HK-2 (cell line): ENCODE data around the gene SRR.
"Not testable (repeated sequence)": the region's sequence is repeated elsewhere in the genome, so short reads cannot be mapped to it uniquely, and the experiment has no call there.

ENCODE experiments used
- DNase-seq: peaks from one replicate; pipeline ENCODE4 v3.0.0-alpha.2; 2018; ENCODE audit not compliant: unreplicated experiment

The SRR gene, protein sequence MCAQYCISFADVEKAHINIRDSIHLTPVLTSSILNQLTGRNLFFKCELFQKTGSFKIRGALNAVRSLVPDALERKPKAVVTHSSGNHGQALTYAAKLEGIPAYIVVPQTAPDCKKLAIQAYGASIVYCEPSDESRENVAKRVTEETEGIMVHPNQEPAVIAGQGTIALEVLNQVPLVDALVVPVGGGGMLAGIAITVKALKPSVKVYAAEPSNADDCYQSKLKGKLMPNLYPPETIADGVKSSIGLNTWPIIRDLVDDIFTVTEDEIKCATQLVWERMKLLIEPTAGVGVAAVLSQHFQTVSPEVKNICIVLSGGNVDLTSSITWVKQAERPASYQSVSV

DNA sequence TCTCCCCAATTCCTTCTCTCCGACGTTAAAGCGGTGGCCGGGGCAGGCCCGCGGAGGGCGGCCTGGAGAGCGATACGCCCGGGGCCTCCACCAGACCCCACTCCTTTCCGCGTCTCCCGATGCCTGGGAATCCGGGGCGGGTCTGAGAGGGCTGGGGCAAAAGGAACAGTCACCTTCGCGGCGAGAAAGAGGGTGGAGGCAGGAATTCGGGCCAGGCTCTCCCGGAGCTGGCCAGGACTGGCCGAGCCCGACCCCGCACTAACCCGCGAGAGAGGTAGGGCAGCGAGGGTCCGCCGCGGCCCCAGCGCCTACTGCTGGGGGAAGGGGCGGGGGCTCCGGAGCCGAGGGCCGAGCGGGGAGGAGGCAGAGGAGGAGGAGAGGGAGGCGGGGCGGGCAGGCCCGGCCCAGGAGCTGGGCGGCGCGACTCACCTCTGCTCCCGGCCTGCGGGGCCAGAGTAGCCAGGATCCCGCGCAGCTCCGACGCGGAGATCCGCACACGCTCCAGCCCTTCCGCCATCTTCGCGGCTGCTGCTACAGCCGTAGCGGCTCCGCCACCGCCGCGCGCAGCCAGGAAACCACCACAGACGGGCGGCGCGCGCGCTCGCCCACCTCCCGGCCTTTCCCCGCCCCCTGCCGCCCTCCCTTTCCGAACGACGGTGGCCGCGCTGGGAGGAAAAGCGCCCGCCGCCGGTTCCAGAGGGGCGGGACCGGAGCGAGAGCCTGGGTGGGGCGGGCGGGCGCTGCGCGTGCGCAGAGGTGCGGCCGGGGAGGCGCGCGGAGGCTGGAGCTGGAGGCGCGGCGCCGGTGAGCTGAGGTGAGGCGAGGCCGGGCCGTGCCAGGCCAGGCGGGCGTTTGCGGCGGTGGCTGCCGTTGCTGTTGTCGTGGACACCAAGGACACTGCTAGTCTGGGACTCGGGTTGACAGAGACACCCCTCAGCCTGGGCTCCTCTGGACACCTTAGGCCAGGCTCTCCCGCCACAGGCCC is at the start of gene SRR, which contains the start of gene SMG6:
Gene SRR, plus strand, starts transcription at position 747 of the 985 bp plus-strand sequence. CDS start 11,611 bp downstream, outside the sequence.
Gene SMG6, minus strand, starts transcription at position 582 of the 985 bp plus-strand sequence. Its CDS starts 65 bp downstream, at position 517.
- DNase-seq: peak; percentile 95

DNA sequence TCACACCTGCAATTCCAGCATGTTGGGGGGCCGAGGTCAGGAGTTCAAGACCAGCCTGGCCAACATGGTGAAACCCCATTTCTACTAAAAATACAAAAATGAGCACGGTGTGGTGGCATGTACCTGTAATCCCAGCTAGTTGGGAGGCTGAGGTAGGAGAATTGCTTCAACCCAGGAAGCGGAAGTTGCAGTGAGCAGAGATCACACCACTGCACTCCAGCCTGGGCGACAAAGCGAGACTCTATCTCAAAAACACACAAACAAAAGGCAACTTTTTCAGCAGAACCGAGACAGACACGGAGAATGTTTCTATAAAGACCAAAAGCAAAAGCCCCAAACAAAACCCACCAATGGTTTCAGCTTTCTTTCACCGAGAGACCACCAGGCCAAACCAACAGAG is 44.9 kb upstream of the SRR start:
- DNase-seq: not testable (repeated sequence)

DNA sequence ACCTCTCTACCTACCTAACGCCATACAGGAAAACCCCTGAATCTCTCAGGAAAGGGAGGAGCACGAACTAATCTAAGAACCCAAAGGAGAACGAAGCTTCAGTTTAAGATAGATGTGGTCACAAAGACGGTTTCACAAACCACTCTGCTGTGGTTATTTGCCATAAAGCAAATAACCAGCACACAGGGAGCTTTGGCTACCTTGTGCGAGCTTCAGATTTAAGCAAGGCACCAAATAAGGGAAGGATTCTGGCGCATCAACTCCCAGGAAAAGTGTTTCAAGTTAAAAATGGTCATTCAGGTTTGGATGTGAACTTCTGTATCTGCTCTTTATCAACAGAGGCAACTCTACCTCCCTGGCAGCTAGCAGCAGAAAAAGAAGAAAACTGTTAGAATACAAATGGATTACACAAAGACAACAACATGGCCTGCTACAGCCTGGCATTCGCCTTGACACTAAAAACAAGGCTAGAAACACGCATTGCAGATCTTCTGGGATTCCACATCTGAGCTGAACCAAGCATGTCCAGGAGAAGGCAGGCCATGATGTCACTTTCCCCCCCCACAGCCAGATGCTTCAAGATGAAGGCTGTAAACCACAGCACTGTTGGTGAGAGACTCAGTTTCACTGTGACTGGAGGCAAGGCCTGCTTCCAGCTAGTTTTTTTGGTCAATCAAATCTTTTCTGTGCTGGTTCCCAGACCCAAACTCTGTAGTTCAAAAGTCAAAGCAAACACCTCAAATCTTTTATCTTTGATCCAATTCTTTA is 43.8 kb upstream of the SRR start:
- DNase-seq: no peak

DNA sequence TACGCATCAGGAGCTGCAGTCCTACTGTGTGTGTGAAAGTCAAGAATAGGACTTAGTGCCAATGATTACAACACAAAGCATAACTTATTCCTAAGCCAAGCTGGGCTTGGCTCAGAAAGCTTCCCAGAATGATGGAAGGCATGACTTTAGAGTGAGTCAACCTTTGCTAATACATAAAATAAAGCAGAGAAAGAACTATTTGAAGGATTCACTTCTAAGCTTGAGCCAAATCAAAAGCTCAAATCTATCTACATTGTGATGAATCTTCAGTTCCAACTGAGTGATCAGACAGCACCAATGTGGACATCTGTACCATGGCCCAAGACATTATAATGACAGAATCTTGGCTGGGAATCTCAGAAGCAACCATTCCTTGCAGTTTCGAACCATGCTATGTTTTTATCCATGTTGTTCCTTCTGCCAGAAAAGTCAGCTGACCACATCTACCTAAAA is 41.6 kb upstream of the SRR start:
- no peak for DNase-seq

DNA sequence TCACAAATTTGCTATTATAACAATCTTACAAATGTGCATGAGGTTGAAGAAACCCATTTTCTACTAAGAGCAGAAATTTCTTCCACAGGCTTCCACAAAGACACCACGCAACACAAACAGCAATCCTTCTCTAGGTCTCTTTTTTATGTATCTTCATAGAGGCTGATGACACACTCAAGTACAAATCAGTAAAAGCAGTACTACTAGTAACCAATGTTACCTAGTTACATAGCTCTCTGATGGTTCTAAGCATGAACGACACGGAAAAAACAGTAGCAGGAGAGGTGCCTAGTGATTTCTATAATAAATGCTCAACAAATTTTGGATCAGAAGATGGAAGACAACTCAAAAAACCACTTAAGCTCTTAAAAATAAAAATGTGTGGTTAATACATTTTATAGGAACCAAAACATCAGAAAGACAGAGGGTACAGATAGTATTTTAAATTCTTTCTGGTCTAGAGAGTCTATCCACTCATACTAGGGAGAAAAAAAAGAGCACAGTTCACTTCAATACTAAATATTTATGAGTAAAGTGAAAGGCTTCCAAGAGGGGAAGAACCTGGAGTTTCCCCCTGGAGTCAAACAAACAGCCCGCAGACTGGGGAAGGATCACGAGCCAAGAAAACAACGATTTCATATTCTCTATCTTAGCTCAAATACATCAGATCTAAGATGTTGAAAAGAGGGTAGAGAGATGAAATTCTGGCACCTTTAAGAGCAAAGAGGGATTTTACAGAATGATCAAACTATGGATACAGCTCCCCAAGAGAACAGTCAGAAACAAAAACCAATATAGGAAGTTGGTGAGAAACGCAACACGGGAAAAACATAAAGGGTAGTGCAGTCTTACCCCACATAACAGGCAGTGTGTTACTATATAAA is 40.3 kb upstream of the SRR start:
- no peak for DNase-seq

DNA sequence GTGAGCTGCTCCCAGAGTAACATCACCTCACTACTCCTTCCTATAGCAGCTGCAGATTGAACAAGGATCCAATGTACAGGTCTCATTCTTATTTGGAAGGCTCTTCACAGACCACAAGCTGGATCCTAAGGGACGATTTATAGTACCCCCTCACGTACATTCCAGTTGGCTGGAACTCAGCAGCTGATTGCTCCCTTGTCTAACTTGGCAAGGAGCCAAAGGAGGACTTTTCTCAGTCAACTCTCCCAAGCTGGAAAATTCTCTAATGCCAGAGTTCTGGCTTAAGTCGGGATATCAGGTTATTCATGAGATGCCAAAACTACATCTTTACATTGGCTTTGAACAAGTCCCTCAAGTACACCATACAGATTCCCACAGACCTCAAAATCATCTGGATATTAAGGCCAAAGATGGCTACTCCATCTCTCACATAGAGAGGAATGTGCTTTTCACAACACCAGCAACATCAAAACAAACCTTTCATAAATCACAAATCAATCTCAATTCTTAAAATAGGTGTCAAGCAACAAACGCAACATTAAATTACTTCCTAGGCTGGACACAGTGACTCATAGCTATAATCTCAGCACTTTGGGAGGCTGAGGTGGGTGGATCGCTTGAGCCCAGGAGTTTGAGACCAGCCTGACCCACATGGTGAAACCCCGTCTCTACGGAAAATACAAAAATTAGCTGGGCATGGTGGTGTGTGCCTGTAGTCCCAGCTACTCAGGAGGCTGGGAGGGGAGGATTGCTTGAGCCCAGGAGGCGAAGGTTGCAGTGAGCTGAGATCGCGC is 39.5 kb upstream of the SRR start:
- DNase-seq: no peak

DNA sequence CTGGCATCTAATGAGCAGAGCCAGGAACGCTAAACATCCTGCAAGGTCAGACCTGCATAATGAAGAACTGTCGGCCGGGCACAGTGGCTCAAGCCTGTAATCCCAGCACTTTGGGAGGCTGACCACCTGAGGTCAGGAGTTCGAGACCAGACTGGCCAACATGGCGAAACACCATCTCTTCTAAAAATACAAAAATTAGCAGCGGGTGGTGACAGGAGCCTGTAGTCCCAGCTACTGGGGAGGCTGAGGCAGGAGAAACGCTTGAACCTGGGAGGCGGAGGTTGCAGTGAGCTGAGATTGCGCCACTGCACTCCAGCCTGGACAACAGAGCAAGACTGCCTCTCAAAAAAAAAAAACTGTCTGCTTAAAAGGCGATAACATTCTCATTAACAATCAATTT is 38.6 kb upstream of the SRR start:
- DNase-seq: not testable (repeated sequence)

DNA sequence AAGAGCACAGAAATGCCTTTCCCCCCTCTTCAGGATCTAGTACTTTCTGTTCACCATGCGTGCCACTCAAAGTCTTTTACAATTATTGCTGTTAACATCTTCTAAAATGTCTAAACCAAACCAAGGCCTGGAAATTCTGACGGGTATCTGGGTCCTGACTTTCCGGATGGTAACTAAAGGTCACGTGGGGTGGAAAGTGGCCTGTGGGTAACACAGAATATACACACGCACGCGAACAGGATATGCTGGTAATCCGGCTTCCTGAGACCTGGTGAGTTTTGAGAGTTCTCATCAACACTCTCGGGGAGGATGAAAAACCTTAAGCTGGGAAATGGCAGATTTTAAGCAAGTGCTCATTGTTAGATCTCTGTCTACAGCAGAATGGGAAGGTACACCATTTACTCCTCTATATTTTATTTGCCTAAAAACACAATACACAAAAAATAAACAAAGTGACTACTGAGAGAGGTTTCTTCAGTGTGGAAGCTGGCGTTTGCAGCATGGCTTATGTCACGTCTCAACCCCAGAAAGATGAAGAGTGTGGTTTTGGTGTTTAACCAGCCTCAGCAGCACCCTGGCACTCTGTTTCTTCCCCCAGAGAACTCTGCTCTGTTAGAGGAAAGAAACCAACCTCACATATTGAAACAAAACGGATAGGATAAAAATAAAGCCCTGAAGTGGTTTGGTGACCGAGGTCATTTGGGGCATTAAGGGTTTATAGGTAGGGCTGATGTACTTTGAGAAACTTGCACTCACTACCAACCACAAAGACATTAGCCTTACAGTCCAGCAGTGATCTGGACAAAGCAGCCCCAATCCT is 37.5 kb upstream of the SRR start:
- no peak for DNase-seq

DNA sequence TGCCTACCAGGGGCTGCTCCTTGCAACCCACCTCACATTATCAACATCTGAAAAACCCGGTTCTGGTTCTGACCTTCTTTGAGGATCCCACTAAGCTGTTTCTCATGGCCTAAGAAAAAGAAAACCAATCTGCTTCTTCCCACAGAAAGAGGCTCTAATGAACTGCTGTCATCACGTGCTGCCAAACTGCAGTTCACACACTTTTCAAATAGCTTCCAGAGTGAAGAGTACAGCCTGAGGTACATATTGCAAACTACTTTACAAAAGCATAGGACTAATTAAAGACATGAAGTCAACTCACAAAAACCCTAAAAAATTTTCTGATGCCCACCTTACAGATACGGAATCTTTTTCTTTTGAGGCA is 36.9 kb upstream of the SRR start:
- DNase-seq: no peak

DNA sequence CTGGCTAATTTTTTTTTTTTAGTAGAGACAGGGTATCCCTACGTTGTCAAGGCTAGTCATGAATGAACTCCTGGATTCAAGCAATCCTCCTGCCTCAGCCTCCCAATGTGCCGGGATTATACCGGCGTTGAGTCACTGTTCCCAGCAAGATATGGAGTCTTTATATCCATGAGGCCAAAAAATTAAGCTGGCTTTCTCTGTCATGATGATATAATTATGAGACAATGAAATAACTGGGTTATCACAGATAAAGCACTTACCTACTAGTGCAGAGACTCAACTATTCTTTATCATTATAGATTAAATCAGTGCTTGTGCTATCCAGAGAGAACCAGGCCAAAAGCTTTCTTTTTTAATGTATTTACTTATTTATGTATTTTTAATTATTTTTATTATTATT is 36.4 kb upstream of the SRR start:
- DNase-seq: no peak

DNA sequence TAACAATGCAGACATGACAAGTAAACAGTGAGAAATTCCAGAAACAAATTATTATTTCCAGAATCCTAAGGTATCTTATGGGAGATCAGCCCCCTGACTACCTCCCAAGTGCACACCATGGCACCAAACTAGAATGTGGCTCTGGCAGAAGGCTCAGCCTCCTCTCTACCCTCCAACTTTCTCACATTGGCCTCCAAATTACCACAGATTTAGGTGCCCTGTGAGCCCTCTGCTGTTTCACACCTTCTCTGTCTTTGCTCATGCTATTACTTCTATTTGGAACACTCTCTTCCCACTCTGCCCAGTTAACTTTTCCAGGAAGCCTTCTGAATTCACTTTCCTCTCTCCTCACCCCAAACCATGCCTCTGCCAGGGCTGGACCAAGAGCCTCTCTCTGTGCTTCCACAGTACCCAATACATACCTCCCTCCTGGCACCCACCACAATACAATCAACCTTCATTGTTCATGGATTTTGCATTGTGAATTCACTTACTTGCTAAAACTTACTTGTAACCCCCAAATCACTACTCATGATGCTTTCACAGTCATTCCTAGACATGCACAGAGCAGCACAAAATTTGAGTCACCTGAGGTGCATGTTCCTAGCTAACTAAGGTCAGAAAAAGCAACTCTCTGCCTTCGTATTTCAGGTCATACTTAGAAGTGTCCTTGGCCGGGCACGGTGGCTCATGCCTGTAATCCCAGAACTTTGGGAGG is 31.6 kb upstream of the SRR start:
- DNase-seq: no peak

DNA sequence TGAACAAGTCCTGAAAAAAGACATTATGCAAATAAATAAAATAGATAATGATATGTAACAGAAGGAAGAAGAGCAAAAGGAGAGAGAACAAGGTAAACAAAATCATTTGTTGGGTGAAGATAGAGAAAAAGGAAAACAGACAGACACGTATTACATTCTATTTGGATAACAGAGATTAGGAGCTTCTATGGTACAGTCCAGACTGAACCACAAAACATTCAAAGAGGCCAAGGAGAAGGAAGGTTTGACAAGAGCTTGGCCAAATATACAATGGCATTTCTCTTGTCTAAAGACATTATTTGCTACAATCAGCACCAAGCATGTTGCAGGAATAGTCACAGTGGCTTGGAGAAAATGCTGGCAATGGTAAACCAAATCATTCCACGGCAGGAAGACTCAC is 29.3 kb upstream of the SRR start:
- DNase-seq: no peak

DNA sequence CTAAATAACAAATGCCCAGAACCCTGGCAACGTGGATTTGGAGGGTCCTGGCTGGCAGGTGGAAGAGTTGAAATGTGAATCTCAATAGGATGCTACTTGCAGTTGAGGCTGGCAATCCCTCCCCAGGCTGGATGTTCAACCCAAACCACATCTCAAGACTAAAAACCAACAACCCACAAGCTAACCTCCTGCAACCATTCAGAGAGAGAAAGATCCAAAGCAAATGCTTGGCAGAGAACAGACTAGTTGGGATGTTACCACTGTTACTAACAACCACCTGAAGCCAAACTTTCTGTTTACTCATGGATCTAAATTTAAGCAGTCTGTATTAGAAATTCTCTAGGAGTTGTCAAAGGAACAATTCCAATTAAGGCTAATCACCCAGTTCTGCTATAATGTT is 28.0 kb upstream of the SRR start:
- DNase-seq: no peak

DNA sequence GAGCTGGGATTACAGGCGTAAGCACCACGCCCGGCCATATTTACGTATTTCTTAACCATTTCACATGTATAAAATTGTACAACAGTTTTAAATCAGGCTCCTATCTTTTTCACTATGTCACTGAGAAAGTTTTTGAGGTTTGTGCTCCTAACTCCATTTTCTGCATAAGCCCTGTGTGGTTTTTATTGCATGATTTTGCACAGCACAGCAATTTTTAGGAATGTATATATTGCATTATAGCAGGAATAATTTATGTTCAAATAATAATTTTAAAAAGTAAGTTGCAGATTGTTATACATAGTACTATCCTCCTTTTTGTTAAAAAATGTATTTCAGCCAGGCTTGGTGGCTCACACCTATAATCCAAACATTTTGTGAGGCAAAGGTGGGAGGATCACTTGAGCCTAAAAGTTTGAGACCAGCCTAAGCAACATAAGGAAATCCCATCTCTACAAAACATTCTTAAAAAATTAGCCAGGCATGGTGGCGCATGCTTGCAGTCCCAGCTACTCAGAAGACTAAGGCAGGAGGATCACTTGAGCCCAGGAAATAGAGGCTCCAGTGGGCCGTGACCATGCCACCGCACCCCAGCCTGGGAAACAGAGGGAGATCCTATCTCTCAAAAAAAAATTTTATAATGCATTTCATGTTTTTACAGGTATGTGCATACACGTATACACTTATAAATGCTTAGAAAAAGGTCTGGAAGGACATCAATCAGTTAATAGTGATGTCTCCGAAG is 26.1 kb upstream of the SRR start:
- no peak for DNase-seq

DNA sequence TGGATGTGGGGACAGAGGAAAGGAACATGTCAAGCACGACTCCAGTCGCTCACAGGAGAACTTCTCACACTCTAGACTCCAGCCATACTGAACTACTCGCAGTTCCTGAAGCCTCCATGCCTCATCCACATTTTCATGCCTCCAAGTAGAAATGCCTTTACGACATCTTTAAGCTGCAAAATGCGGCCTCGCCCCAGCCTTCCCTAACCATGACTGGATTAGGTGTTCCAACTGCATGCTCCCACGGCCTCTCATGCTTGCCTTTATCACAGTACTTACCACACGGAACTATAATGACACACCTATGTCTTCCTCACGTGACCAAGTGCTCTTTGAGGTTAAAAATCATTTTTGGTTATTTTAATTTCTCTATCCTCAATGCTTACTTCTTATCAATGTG is 24.0 kb upstream of the SRR start:
- no peak for DNase-seq

DNA sequence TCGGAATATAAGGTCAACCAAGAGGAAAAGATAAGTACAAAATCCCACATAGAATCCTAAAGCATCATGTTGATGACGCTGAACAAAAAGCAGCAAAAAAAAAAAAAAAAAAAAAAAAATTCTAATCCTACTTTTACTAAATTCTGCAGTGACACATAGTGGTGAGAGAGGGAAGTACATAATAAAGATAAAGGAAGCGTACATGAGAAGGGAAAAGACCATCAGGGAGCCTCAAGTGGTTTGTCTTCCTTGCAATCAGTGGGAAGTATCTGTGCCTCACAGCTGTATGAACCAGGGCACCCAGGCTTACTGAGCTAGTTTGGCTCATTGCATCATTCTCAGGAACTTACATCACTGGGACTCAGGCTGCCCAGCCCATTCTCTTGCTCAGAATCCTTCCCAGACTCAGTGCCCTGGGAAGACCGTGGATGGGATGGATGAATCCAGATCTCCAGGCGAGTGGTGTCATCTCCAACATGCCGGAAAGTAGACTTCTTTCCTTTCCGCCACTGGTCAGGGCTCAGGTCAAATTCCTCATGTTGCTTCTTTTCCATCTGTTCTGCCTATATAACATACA is 21.4 kb upstream of the SRR start:
- DNase-seq: no peak

DNA sequence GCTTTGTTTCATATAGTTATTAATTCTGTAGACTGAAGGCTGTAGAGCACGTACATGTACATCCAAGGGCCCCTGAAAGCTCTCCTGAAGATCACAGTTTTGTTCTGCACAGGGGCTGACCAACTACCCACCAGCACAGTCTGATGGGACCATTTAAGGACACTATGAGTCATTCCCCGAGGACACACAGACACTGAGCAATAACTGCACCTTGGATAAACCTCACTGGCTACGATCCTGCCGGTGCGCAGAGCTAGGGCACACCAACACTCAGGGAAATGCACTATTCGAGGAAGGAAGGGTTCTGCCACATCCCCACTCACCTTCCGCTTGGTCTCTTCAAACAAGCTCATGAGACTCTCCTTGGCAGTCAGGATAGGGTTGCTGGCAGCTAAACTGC is 20.4 kb upstream of the SRR start:
- DNase-seq: no peak
